Panc1 (cell line): ENCODE data around the gene SAMD4A. TPM values are rescaled to one million over a fixed set of nuclear protein-coding genes. Genes with fewer than 3 reads are reported as not detected.

ENCODE experiments used
- ATAC-seq: fragments of 200-7000 bp; cut with Tn5 transposase; 2 replicates; pipeline ENCODE4 v1.9.1; 2020; ENCODE audit warnings: mild to moderate bottlenecking, moderate library complexity
- BruUV-seq: library from RNA; stranded (reverse); fragments of 400-500 nt; replicated peaks from 2 replicates; lab custom pipeline; 2021; lab: Mats Ljungman, UMichigan
- CTCF ChIA-PET: fragments of 300-600 bp; sonication (Branson Sonifier 250); formaldehyde crosslinking; loops from one replicate; lab custom pipeline; 2022; ENCODE audit warnings: antibody characterized with exemption; lab: Charles Lee
- POLR2A ChIA-PET: fragments of 300-600 bp; sonication (Branson Sonifier 250); formaldehyde crosslinking; loops from one replicate; lab custom pipeline; 2022; ENCODE audit warnings: antibody characterized with exemption; lab: Charles Lee
- DNase-seq: peaks from one replicate; pipeline ENCODE4 v3.0.0-alpha.2; 2010; ENCODE audit warnings: low read depth, low spot score
- H3K27ac ChIP-seq: 2 replicates; pipeline ENCODE4 v1.5.1; 2011; ENCODE audit warnings: mild to moderate bottlenecking, low read length, inconsistent platforms
- H3K27me3 ChIP-seq: fragments of 200-500 bp; sonication (Bioruptor generic); 2 replicates; pipeline ENCODE4 v1.6.0; 2014; ENCODE audit warnings: low read length, inconsistent platforms; ENCODE audit not compliant: control insufficient read depth, insufficient read depth
- H3K36me3 ChIP-seq: fragments of 200-500 bp; sonication (Bioruptor generic); 2 replicates; pipeline ENCODE4 v1.5.1; 2014; ENCODE audit warnings: inconsistent platforms, mild to moderate bottlenecking, low read length, moderate library complexity; ENCODE audit not compliant: control insufficient read depth, insufficient read depth
- H3K4me1 ChIP-seq: 2 replicates; pipeline ENCODE4 v1.5.1; 2011; ENCODE audit warnings: inconsistent platforms, mild to moderate bottlenecking, low read length, moderate library complexity; ENCODE audit not compliant: control insufficient read depth, insufficient read depth
- H3K4me3 ChIP-seq, 2 experiments: 2 replicates each; pipeline ENCODE4 v1.5.1; 2011 to 2012; ENCODE audit warnings: low read depth in 2 of 2, low read length in 2 of 2, mild to moderate bottlenecking in 2 of 2, inconsistent platforms in 1 of 2, moderate library complexity in 1 of 2
- H3K9me3 ChIP-seq: fragments of 200-500 bp; sonication (Bioruptor generic); 2 replicates; pipeline ENCODE4 v1.5.1; 2014; ENCODE audit warnings: low read depth, mild to moderate bottlenecking, inconsistent platforms, low read length, moderate library complexity; ENCODE audit not compliant: control insufficient read depth, insufficient read depth
- CTCF ChIP-seq: fragments of 450-650 bp; IDR thresholded peaks from 2 replicates; pipeline ENCODE4 v1.5.1; 2017; ENCODE audit warnings: mild to moderate bottlenecking
- POLR2AphosphoS5 ChIP-seq: IDR thresholded peaks from 2 replicates; pipeline ENCODE4 v1.6.1; 2012; ENCODE audit warnings: mild to moderate bottlenecking, low read depth, low read length, moderate library complexity
- REST ChIP-seq, 2 experiments: IDR thresholded peaks; 2 replicates each; pipeline ENCODE4 v1.6.1; 2011 to 2012; ENCODE audit warnings: low read depth in 2 of 2, control low read depth in 1 of 2, low read length in 1 of 2, mild to moderate bottlenecking in 1 of 2, moderate library complexity in 1 of 2; ENCODE audit not compliant: insufficient read depth in 1 of 2
- SIN3A ChIP-seq: IDR thresholded peaks from 2 replicates; pipeline ENCODE4 v1.6.1; 2012; ENCODE audit warnings: low read depth, mild to moderate bottlenecking, low read length, moderate library complexity, borderline replicate concordance; ENCODE audit not compliant: insufficient read depth
- TCF7L2 ChIP-seq: IDR thresholded peaks from 2 replicates; pipeline ENCODE4 v1.6.1; 2011; ENCODE audit warnings: mild to moderate bottlenecking, low read depth, low read length, inconsistent platforms
- in situ Hi-C: cut with HindIII; loops from 2 replicates; pipeline ENCODE4 v1.10.0; 2016; ENCODE audit warnings: low sequenced_read_pairs, low pct_unique_long_range_greater_than_20kb
- intact Hi-C: fragments of 100-400 bp; cut with micrococcal nuclease; formaldehyde crosslinking; loops from one replicate; pipeline ENCODE4 v1.10.0; 2022; ENCODE audit not compliant: unreplicated experiment
- total RNA-seq: library from RNA; stranded (reverse); gene quantifications from one replicate; pipeline ENCODE4 v1.2.1, GENCODE V29; 2021; ENCODE audit not compliant: unreplicated experiment

The SAMD4A gene
- total RNA-seq, 1 experiment from 2014 or later, result 15.2 TPM

GRCh38 chr14:54759982-54760585 lies 193.2 kb downstream of the SAMD4A start:
- CTCF ChIA-PET, result no interaction called here
- DNase-seq, result no peak
- in situ Hi-C loops, result no loop called here

GRCh38 chr14:54760866-54761575 lies 194.1 kb downstream of the SAMD4A start:
- H3K4me1 ChIP-seq, result no peaks in the 10 kb centered on the region
- no peaks in the 10 kb centered on the region for H3K9me3 ChIP-seq
- no peak for DNase-seq
- BruUV-seq, result no TSS peak
- no peak for ATAC-seq
- H3K36me3 ChIP-seq, result no peaks in the 10 kb centered on the region
- POLR2A ChIA-PET, result no interaction called here
- CTCF ChIA-PET, result no interaction called here
- no peak overlapping the region for H3K4me3 ChIP-seq
- no peak overlapping the region for H3K27ac ChIP-seq
- intact Hi-C loops (no loop called here), in situ Hi-C loops (no loop called here)
- no peaks in the 10 kb centered on the region for H3K27me3 ChIP-seq
- TF ChIP-seq SIN3A (no peak), REST (IDR thresholded peaks at IDR 0.05; ENCODE audit: insufficient read depth in 1 of 2, low read depth in 2 of 2, low read length in 1 of 2) (no peak), CTCF (no peak), TCF7L2 (no peak)

More at GRCh38 chr14:54759982-54760585, 193.2 kb downstream of the SAMD4A start:
- no TSS peak for BruUV-seq
- Histone ChIP-seq H3K4me3 (no peak overlapping the region), H3K36me3 (no peaks in the 10 kb centered on the region), H3K27ac (no peak overlapping the region), H3K4me1 (no peaks in the 10 kb centered on the region), H3K27me3 (no peaks in the 10 kb centered on the region), H3K9me3 (no peaks in the 10 kb centered on the region)
- intact Hi-C loops, result no loop called here
- TF ChIP-seq POLR2AphosphoS5 (no peak), CTCF (no peak), REST (IDR thresholded peaks at IDR 0.05; ENCODE audit: insufficient read depth in 1 of 2, low read depth in 2 of 2, low read length in 1 of 2) (no peak), SIN3A (no peak), TCF7L2 (no peak)
- ATAC-seq, result no peak
- POLR2A ChIA-PET, result no interaction called here
